HFF-Myc (cell line): Measurements from ENCODE around the gene NINJ2.

Experiments
- DNase-seq: peaks from one replicate; pipeline ENCODE4 v3.0.0-alpha.2; 2011; ENCODE audit warnings: low read depth; ENCODE audit errors: extremely low read depth
- H3K4me3 ChIP-seq: replicated peaks from 2 replicates; pipeline ENCODE4 v1.5.1; 2011; ENCODE audit warnings: low read depth, mild to moderate bottlenecking, control low read depth, low read length
- TF ChIP-seq, protein P1 (sequence below): IDR thresholded peaks from 2 replicates; pipeline ENCODE4 v1.5.1; 2012; ENCODE audit warnings: mild to moderate bottlenecking, low read depth, low read length, control low read depth; ENCODE audit errors: missing control alignments

The NINJ2 gene

DNA sequence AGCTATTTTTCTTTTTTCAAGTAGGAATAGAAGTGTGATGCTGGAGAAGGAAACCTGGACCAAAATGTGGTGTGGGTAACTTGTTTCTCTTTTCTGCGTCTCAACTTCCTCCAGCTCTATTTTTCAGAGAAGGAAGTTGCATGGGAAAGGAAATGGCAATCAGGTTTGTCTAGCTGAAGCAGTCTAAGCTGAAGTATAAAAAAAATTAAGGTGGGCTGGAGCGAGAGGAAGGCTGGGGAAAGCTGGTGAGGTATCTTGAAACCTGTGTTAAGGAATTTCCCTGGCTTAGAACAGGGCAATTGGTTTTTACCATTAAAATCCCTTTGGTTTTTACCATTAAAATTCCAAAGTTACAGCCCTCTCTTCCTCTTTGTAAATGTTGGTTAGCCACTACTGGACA lies 34.2 kb upstream of the NINJ2 start:
- TF ChIP-seq, protein P1, sequence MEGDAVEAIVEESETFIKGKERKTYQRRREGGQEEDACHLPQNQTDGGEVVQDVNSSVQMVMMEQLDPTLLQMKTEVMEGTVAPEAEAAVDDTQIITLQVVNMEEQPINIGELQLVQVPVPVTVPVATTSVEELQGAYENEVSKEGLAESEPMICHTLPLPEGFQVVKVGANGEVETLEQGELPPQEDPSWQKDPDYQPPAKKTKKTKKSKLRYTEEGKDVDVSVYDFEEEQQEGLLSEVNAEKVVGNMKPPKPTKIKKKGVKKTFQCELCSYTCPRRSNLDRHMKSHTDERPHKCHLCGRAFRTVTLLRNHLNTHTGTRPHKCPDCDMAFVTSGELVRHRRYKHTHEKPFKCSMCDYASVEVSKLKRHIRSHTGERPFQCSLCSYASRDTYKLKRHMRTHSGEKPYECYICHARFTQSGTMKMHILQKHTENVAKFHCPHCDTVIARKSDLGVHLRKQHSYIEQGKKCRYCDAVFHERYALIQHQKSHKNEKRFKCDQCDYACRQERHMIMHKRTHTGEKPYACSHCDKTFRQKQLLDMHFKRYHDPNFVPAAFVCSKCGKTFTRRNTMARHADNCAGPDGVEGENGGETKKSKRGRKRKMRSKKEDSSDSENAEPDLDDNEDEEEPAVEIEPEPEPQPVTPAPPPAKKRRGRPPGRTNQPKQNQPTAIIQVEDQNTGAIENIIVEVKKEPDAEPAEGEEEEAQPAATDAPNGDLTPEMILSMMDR = no peak
- no peak overlapping the region for H3K4me3 ChIP-seq
- DNase-seq = no peak

DNA sequence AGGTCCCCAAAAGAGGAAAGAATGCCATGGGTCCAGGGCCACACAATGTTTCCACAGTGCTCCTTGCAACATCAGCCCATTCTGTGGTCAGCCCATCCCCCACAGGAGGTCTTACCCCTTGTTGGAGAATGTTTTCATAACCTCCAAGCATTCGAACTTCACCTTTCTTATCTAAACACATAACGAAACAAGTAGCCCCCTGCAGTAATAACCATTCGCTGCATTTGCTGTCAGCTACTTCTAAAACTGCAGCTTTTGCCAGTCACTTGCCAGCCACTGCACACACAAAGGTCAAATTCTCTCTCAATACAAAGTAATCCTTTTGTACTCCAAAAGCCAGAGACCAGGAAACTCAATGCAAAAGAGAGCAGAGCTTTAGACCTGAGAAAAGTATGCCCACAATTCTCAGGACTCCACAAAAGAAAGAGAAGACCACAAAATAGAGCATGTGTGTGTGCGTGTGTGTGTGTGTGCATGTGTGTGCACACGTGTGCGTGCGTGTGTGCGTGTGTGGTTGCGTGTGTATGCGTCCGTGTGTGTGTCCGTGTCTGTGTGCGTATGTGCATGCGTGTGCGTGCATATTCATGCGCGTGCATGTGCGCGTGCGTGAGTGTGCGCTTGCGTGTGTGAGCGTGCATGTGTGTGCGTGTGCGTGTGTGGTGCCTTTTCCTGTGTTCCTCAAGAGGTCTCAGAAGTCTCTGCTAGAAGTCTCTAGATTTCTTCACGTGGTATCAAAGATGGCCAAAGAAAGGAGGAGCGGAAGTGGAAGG lies 31.7 kb upstream of the NINJ2 start:
- TF ChIP-seq, protein P1 = no peak
- DNase-seq = no peak
- no peak overlapping the region for H3K4me3 ChIP-seq

DNA sequence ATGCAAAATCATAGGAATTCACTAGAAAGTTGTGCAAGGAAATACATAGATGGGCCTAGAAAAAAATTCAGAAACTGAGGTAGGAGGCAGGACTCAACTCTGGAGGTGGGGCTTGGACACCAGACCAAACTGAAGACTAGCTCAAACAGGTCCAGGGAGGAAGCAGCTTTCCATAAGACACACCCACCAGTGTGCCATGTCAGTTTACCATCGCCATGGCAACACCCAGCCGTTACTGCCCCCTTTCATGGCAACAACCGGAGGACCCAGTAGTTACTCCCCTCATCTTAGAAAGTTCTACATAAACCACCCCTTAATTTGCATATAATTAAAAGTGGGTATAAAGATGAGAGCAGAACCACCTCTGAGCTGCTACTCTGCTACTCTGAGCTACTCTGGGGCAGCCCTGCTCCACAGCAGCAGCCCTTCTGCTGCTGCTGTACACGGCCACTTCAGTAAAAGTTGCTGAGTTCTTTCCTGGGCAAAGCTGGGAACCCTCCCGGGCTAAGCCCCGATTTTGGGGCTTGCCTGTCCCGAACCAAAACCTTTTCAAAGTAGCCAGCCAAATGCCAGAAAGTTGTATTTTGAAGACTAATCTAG lies 30.8 kb upstream of the NINJ2 start:
- DNase-seq = no peak
- TF ChIP-seq, protein P1 = no peak
- no peak overlapping the region for H3K4me3 ChIP-seq

DNA sequence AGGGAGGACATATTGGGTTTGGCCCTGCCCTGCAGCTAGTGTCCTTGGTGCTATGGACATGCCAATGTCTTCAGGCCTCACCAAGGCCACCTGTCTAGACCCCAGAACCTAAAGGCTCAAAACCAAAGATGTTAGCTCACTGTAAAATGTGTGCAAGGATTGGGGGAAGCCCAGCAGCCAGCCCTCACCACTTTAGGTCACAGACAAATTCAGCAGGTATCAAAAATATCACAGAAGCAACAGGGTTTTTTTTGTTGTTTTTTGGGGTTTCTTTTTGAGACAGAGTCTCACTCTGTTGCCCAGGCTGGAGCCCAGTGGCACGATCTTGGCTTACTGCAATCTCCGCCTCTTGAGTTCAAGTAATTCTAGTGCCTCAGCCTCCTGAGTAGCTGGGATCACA lies 29.0 kb upstream of the NINJ2 start:
- TF ChIP-seq, protein P1 = no peak
- DNase-seq = no peak

DNA sequence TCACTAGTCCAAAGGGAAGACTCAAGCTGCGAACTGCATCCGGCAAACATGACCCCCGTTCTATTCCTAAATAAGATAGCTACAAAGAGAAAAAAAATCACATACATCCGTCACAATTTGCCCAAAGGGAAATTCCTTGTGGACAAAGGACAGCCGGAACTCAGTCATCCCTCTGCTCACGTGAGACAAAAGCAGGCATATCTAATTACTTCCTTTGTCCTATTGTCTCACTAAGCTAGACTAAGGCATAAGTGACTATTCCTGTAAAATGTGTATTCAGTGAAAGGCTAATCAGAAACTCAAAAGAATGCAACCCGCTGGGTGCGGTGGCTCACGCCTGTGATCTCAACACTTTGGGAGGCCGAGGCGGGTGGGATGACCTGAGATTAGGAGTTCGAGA lies 27.2 kb upstream of the NINJ2 start:
- TF ChIP-seq, protein P1 = no peak
- H3K4me3 ChIP-seq = no peak overlapping the region
- DNase-seq = no peak

More for the DNA sequence above, 29.0 kb upstream of the NINJ2 start:
- H3K4me3 ChIP-seq = no peak overlapping the region

DNA sequence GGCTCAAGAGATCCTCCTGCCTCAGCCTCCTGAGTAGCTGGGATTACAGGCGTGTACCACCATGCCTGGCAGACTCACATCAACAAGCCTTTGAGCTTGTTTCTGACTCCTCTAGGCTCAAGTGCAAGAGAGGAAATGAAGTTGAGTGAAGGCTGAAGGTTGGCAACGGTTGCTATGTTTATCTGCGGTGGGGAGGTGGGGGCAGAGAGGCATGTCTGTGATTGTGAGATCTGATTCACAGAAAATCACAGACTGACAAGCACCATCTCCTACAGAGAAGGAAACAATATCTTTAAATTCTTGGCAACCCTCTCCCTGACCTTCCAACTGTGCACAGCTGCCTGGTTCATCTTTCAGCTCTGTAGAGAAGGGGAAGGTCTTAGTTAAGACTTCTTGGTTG lies 22.1 kb upstream of the NINJ2 start:
- H3K4me3 ChIP-seq = no peak overlapping the region
- TF ChIP-seq, protein P1 = no peak
- DNase-seq = no peak
